Central memory CD8-positive, alpha-beta T cell (primary cell): ENCODE measurements around the gene MAG.
"Not testable (repeated sequence)": the region's sequence is repeated elsewhere in the genome, so short reads cannot be mapped to it uniquely, and the experiment has no call there.

ENCODE experiments used
- ATAC-seq: fragments of 150-1000 bp; cut with Tn5 transposase; replicated peaks from 2 replicates; pipeline ENCODE4 v1.10.0; 2022; ENCODE audit warnings: mild to moderate bottlenecking, moderate FRiP score, moderate number of reproducible peaks; ENCODE audit not compliant: poor library complexity, severe bottlenecking; ENCODE audit errors: extremely low read depth
- DNase-seq, 2 donors: peaks; one replicate each; pipeline ENCODE4 v3.0.0; 2021; ENCODE audit warnings: low spot score in 2 of 2
- H3K27ac Mint-ChIP-seq: one replicate; pipeline ENCODE4 v1.8.0; 2022; ENCODE audit warnings: low read depth, mild to moderate bottlenecking, moderate library complexity, mixed read lengths
- H3K27me3 Mint-ChIP-seq: one replicate; pipeline ENCODE4 v1.8.0; 2022; ENCODE audit warnings: mixed read lengths
- H3K36me3 Mint-ChIP-seq: one replicate; pipeline ENCODE4 v1.8.0; 2022; ENCODE audit warnings: mild to moderate bottlenecking, moderate library complexity, mixed read lengths; ENCODE audit not compliant: insufficient read depth
- H3K4me1 Mint-ChIP-seq: one replicate; pipeline ENCODE4 v1.8.0; 2022; ENCODE audit warnings: mixed read lengths
- H3K4me3 Mint-ChIP-seq: one replicate; pipeline ENCODE4 v1.8.0; 2022; ENCODE audit warnings: mild to moderate bottlenecking, moderate library complexity, mixed read lengths
- H3K9me3 Mint-ChIP-seq: one replicate; pipeline ENCODE4 v1.8.0; 2022; ENCODE audit warnings: mixed read lengths

Gene MAG

DNA sequence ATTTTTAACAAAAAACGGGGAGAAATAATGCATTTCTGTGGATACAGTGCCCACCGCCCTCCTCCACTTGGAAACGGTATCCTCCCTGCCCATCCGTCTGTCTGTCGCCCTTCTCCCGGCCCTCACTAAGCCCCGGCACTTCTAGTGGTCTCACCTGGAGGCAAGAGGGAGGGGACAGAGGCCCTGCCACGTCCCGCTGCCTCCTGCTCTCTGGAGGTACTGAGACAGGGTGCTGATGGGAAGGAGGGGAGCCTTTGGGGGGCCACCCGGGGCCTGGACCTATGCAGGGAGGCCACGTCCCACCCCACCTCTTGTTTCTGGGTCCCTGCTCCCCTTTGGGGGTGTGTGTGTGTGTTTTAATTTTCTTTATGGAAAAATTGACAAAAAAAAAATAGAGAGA lies 12.6 kb upstream of the MAG start:
- H3K27me3 Mint-ChIP-seq = peaks cover 23% of the 10 kb centered on the region
- H3K36me3 Mint-ChIP-seq = peaks cover 24% of the 10 kb centered on the region
- no peak overlapping the region for H3K27ac Mint-ChIP-seq
- no peaks in the 10 kb centered on the region for H3K9me3 Mint-ChIP-seq
- H3K4me3 Mint-ChIP-seq = no peak overlapping the region
- DNase-seq = no peak
- no peak for ATAC-seq
- peaks cover 20% of the 10 kb centered on the region for H3K4me1 Mint-ChIP-seq

DNA sequence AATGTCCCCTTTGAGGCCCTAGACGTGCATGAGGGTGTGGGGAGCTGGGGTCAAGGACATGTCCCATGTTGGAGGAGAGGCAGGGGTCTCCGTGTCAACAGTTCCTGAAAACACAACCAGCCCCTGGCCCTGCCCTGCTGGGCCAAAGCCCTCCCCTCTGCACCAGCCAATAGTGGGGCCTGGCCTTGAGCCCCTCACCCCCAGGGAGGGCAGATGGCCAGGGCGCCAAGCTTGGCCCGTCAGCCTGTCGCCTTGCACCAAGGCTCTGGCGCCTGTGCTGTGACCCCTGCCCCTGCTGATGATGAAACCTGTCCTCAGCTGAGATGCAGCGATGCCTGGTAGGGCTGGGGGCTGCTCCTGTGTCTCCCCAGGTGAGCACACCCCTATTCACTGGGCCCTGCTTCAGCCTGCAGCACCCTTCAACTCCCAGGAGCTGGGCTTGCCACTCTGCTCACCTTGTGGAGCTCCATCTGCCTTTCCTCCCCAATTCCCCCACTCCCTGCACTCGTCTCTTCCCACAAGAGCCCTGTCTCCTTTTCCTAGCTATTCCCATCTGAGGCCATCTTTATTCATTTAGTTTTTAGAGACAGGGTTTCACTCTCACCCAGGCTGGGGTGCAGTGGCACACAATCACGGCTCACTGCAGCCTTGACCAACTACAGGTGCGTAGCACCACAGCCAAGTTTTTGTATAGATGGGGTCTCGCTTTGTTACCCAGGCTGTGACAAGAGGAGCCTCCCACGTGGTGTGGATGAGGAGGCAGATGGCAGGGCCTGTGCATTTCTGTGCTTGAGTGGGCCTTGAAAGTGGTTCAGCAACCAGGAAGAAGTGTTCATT lies 11.8 kb upstream of the MAG start:
- DNase-seq (no peak), ATAC-seq (no peak)
- no peaks in the 10 kb centered on the region for H3K9me3 Mint-ChIP-seq
- peaks cover 32% of the 10 kb centered on the region for H3K27me3 Mint-ChIP-seq
- peaks cover 14% of the 10 kb centered on the region for H3K4me1 Mint-ChIP-seq
- H3K36me3 Mint-ChIP-seq = peaks cover 19% of the 10 kb centered on the region
- no peak overlapping the region for H3K4me3 Mint-ChIP-seq
- H3K27ac Mint-ChIP-seq = no peak overlapping the region

DNA sequence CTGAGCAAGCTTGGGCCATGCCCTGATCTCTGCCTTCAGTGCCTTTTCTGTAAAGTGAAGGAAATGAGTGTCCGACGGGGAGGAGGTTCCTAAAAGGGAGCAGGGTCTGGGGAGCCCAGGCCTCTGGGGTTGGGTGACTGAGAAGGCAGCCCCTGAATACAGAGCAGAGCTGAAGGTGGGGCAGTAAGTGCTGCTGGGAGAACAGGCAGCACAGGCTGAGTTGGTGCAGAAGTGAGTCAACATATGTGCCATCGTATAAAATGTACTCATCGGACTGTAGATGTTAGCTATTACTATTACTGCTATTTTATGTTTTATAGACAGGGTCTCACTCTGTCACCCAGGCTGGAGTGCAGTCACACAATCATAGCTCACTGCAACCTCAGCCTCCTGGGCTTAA lies 10.7 kb upstream of the MAG start:
- no peak for ATAC-seq
- DNase-seq = no peak
- Mint-ChIP-seq H3K36me3 (peaks cover 11% of the 10 kb centered on the region), H3K4me1 (peaks cover 10% of the 10 kb centered on the region), H3K27ac (no peak overlapping the region), H3K9me3 (no peaks in the 10 kb centered on the region), H3K4me3 (no peak overlapping the region), H3K27me3 (peaks cover 34% of the 10 kb centered on the region)

DNA sequence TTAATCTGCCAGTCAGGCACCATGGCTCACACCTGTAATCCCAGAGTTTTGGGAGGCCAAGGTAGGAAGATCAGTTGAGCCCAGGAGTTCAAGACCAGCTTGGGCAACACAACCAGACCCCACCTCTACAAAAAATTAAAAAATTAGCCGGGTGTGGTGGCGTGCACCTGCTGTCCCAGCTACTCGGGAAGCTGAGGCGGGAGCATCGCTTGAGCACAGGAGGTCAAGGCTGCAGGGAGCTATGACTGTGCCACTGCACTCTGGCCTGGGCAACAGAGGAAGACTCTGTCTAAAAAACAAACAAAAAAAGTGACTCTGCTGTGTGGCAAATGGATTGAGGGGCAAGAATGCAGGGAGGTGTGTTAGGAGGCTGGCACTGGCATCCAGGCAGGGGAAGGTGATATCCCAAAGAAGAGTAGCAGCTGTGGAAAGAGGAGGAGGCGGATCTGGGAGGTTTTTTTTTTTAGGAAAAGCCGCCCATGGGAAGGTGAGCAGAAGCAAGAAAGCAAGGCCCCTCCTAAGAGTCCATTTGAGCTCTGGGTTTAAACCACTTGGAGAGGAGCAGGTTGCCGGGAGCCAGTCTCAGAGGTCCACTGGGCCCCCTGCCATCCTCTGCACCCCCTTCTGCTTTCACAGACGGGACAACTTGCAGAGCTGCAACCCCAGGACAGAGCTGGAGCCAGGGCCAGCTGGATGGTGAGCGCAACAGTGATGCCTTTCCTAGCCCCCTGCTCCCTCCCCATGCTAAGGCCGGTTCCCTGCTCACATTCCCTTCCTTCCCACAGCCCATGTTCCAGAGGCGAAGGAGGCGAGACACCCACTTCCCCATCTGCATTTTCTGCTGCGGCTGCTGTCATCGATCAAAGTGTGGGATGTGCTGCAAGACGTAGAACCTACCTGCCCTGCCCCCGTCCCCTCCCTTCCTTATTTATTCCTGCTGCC lies 7.5 kb upstream of the MAG start:
- no peaks in the 10 kb centered on the region for H3K9me3 Mint-ChIP-seq

DNA sequence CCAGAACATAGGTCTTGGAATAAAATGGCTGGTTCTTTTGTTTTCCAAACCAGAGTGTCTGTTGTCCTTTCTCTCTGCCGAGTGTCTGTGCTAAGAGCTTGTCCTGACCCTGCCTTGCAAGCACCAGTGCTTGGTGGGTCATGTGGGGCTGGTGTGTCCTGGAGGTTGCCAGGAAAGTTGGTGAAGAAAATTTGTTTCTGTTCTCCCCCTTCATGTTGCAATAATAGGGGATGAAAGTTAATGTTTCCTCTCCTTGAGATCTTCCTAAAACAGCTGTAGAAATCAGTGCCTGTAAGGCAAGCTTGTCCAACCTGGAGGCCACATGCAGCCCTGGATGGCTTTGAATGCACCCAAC lies 6.9 kb upstream of the MAG start:
- no peak overlapping the region for H3K27ac Mint-ChIP-seq
- ATAC-seq (no peak), DNase-seq (no peak)
- H3K36me3 Mint-ChIP-seq = peaks cover under 1% of the 10 kb centered on the region
- H3K4me1 Mint-ChIP-seq = no peaks in the 10 kb centered on the region
- H3K9me3 Mint-ChIP-seq = no peaks in the 10 kb centered on the region
- peaks cover 34% of the 10 kb centered on the region for H3K27me3 Mint-ChIP-seq
- H3K4me3 Mint-ChIP-seq = no peak overlapping the region

More for the DNA sequence above, 7.5 kb upstream of the MAG start:
- Mint-ChIP-seq H3K4me3 (no peak overlapping the region), H3K36me3 (no peaks in the 10 kb centered on the region), H3K27me3 (peaks cover 34% of the 10 kb centered on the region), H3K27ac (no peak overlapping the region), H3K4me1 (no peaks in the 10 kb centered on the region)
- ATAC-seq = no peak
- no peak for DNase-seq

DNA sequence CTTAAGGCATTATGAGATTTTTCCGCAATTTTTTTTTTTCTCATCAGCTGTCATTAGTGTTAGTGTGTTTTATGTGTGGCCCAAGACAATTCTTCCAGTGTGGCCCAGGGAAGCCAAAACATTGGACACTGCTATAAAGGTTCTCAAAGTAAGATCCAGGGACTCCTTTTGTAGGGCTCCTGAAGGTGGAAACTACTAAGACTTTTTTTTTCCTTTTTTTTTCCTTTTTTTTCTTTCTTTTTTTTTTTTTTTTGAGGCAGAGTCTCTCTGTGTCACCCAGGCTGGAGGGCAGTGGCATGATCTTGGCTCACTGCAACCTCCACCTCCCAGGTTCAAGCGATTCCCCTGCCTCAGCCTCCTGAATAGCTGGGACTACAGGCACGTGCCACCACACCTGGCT lies 6.5 kb upstream of the MAG start:
- not testable (repeated sequence) for DNase-seq, H3K9me3 Mint-ChIP-seq, H3K36me3 Mint-ChIP-seq, H3K4me1 Mint-ChIP-seq, H3K27ac Mint-ChIP-seq, ATAC-seq, H3K4me3 Mint-ChIP-seq
- H3K27me3 Mint-ChIP-seq = peaks cover 34% of the 10 kb centered on the region

DNA sequence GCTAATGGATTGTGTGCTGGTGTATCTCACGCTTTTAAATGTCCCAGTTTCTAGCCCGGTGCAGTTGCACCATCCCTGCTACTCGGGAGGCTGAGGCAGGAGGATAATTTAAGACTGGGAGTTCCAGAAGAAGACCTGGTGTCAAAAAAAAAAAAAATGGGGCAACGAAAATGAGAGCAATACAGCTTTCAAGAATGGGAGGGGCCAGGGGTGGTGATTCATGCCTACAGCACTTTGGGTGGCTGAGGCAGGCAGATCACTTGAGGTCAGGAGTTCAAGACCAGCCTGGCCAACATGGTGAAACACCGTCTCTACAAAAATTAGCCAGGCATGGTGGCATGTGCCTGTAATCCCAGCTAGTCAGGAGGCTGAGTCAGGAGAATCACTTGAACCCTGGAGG lies 5.9 kb upstream of the MAG start:
- H3K27ac Mint-ChIP-seq, H3K9me3 Mint-ChIP-seq, DNase-seq, H3K4me3 Mint-ChIP-seq, H3K4me1 Mint-ChIP-seq, ATAC-seq, H3K36me3 Mint-ChIP-seq: not testable (repeated sequence)
- H3K27me3 Mint-ChIP-seq = peaks cover 37% of the 10 kb centered on the region

DNA sequence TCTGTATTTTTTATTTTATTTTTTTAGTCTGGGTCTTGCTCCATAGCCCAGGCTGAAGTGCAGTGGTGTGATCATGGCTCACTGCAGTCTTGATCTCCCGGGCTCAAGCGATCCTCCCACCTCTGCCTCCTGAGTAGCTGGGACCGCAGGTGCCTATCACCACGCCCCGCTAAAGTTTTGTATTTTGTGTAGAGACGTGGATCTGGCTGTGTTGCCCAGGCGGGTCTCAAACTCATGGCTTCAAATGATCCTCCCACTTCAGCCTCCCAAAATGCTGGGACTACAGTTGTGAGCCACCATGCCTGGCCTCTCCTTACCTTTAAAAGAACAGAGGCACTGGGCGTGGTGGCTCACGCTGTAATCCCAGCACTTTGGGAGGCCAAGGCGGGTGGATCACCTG lies 4.2 kb upstream of the MAG start:
- H3K27ac Mint-ChIP-seq = no peak overlapping the region
- ATAC-seq = no peak
- DNase-seq = no peak
- H3K27me3 Mint-ChIP-seq = peaks cover 38% of the 10 kb centered on the region
- H3K4me1 Mint-ChIP-seq = no peaks in the 10 kb centered on the region
- no peaks in the 10 kb centered on the region for H3K9me3 Mint-ChIP-seq
- no peak overlapping the region for H3K4me3 Mint-ChIP-seq
- peaks cover 2% of the 10 kb centered on the region for H3K36me3 Mint-ChIP-seq

DNA sequence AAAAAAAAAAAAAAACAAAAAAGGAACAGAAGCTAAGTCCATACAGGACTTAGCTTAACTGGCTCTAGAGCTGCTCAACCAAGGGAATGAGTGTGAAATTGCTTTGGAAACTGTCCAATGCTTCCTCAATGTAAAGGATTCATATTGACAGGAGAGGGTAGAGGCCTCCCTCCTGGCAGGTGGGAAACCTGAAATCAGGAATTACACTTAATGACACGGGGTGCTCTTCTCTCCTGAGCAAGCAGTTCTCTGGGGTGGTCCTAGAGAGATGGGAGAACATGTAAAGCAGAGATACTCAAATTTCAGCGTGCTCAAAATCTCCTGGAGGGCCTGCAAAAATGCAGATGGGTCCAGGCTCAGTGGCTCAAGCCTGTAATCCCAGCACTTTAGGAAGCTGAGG lies 3.6 kb upstream of the MAG start:
- no peak overlapping the region for H3K4me3 Mint-ChIP-seq
- ATAC-seq = no peak
- no peak overlapping the region for H3K27ac Mint-ChIP-seq

DNA sequence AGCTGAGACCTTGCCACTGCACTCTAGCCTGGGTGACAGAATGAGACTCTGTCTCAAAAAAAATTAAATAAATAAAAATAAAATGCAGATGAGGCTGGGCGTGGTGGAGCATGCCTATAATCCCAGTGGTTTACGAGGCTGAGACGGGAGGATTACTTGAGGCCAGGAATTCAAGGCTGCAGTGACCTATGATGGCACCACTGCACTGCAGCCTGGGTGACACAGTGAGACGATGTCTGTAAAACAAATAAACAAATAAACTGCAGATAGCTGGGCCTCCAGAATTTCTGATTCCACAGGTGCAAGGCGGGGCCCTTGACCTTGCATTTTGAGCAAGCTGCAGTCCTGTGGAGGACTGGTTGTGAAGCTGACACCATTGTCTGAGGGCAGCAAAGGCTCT lies 3.1 kb upstream of the MAG start:
- H3K27me3 Mint-ChIP-seq = peaks cover 26% of the 10 kb centered on the region
- no peaks in the 10 kb centered on the region for H3K4me1 Mint-ChIP-seq
- H3K27ac Mint-ChIP-seq = no peak overlapping the region
- H3K9me3 Mint-ChIP-seq = no peaks in the 10 kb centered on the region
- H3K36me3 Mint-ChIP-seq = peaks cover 2% of the 10 kb centered on the region
- DNase-seq (no peak), ATAC-seq (no peak)
- H3K4me3 Mint-ChIP-seq = no peak overlapping the region

More for the DNA sequence above, 3.6 kb upstream of the MAG start:
- no peaks in the 10 kb centered on the region for H3K4me1 Mint-ChIP-seq
- no peak for DNase-seq
- no peaks in the 10 kb centered on the region for H3K9me3 Mint-ChIP-seq
- H3K27me3 Mint-ChIP-seq = peaks cover 32% of the 10 kb centered on the region
- H3K36me3 Mint-ChIP-seq = peaks cover 2% of the 10 kb centered on the region

DNA sequence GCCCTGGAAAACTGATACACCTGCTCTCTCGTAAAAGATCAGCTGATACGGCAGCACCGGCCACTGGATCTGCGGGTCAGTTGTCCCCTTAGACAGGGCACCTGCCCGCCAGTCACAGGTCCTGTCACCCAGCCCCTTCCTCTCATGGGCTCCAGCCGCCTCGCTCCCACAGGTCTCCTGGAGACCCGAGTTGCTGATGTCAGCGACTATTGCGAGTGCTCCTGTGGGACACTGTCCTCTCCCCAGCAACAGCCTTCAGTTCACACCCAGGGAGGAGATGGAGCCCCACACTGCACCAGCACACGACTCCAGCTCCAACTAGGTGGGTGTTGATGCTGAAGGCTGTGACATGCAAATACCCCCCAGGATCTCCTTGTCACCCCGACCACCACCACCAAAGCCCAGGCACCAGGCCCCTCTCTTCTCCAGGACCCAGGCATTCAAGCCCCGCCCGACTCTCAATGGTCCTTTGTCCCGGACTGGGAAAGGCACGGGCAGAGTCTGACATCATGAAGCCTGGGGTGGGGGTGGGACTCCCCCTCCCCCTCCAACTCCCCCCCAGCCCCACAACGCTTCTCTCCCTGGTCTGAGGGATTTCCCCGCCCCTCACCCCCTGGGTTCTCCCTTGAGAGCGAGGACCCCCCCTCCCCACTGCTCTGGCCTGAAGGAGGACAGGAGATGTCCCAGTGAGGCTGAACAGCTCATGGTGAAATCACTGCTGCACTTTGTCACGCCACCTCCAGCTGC lies 1.4 kb upstream of the MAG start:
- H3K36me3 Mint-ChIP-seq = peaks cover 2% of the 10 kb centered on the region
- peaks cover 10% of the 10 kb centered on the region for H3K27me3 Mint-ChIP-seq
- no peak overlapping the region for H3K4me3 Mint-ChIP-seq
- H3K9me3 Mint-ChIP-seq = no peaks in the 10 kb centered on the region
- H3K27ac Mint-ChIP-seq = no peak overlapping the region
- ATAC-seq (no peak), DNase-seq (no peak)
- no peaks in the 10 kb centered on the region for H3K4me1 Mint-ChIP-seq

DNA sequence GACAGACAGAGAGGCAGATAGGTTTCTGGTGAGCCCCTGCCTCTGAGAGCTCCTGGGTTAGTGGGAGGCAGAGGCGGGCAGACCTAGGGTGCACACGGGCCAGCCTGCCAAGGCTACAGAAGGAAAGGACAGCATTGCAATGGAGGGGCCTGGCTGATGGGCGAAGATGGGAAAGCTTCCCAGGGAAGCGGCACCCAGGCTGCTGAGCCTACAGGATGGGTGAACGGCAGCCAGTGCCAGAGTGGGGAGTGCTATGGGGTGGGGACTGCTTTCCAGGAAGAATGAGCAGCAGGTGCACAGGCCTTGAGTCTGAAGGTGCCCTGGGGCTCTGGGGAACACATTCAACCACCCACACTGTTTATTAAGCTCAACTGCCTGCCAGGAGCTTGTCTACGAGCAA lies 702 bp upstream of the MAG start:
- no peak overlapping the region for H3K27ac Mint-ChIP-seq

More for the DNA sequence above, 702 bp upstream of the MAG start:
- DNase-seq = no peak
- H3K4me3 Mint-ChIP-seq = no peak overlapping the region
- H3K9me3 Mint-ChIP-seq = no peaks in the 10 kb centered on the region
- H3K36me3 Mint-ChIP-seq = peaks cover 2% of the 10 kb centered on the region
- no peak for ATAC-seq
- H3K27me3 Mint-ChIP-seq = peaks cover 10% of the 10 kb centered on the region
- H3K4me1 Mint-ChIP-seq = no peaks in the 10 kb centered on the region
